GM19025 (cell line): ENCODE data around the gene IL1RN.
"Not testable (repeated sequence)": the region's sequence is repeated elsewhere in the genome, so short reads cannot be mapped to it uniquely, and the experiment has no call there.

Experiments used
- ATAC-seq: cut with Tn5 transposase; IDR thresholded peaks from one replicate; pipeline ENCODE4 v1.9.1; 2021; ENCODE audit warnings: mild to moderate bottlenecking, low read depth, moderate library complexity; ENCODE audit not compliant: unreplicated experiment

Gene IL1RN, protein sequence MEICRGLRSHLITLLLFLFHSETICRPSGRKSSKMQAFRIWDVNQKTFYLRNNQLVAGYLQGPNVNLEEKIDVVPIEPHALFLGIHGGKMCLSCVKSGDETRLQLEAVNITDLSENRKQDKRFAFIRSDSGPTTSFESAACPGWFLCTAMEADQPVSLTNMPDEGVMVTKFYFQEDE

DNA sequence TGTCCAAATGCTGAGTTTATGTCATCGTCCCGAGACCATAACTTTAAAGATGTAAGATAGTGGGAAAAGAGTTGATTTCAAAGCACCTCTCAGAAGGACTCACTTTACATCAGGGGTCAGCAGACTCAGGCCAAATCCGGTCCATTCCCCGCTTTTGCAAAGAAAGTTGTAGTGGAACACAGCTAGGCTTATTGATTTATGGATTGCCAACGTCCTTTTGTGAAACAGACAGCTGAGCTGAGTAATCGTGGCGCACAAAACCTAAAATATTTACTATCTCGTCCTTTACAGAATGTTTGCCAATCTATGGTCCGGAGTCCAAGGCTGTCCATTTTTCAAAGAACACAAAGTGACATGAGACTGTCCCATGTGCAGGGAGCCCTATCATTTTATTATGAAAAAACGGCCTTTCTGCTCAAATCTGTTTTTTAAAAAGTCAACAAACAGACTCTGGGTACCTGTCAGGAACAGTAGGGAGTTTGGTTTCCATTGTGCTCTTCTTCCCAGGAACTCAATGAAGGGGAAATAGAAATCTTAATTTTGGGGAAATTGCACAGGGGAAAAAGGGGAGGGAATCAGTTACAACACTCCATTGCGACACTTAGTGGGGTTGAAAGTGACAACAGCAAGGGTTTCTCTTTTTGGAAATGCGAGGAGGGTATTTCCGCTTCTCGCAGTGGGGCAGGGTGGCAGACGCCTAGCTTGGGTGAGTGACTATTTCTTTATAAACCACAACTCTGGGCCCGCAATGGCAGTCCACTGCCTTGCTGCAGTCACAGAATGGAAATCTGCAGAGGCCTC is at the start of gene IL1RN:
Gene IL1RN, plus strand, starts transcription at position 754 of the 801 bp plus-strand sequence. Its CDS starts 27 bp downstream, at position 781.
- no peak for ATAC-seq

DNA sequence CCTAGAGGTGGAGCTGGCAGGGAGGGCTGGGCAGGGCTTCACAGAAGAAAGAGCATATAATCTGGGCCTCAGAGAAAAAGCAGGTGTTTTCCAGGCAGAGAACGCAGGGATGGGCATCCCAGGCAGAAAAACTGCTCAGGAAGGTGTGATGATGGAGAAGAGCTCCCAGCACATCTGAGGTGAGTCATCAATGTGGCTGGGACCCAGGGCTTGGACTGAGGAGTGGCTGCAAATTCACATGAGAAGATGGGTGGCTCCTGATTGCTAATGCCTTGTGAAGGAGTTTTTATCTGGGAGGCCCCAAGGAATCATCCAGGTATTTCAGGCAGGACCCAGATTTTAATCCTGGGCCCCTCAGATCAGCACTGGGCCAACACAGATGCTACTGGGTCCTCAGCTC is 49.5 kb upstream of the IL1RN start:
- no peak for ATAC-seq

- no peak for ATAC-seq
These were observed 49.0 kb upstream of the IL1RN start for GRCh38 chr2:113078350-113078839.

DNA sequence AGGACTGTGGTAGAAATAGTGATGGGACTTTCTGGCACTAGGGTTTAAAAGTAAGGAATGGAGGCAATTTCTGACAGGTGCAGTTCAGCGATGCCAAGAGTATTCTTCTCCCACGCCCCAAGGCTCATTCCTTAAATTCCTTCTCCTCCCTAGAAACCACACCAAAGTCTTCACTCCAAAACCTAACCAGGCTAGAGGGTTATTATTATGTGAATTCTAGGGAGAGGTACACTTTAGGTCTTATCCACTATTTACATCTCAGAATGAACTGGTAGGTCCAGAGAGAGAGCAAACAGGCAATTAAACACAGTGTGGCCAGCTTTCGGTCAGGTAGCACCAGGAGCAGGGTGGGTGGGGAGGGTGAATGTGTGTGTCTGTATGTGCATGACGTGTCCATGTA is 48.3 kb upstream of the IL1RN start:
- no peak for ATAC-seq

DNA sequence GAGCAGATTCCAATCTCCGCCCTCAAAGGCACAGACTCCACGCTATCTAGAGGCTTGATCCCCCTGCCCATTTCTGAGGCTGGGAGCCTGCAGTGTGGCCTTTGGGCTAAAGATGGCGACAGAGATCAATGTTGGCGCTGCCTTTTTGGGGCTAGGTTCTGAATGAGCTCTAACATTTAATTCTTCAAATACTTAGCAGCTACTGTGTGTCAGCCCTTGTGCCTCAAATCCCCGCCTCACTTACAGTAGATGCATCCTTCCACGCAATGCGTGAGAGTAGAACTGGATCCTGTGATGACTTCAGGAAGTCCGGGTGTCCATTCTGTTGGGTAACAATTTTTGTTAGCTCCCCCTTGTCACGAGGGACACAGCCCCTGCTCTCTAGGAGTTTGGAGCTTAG is 47.3 kb upstream of the IL1RN start:
- ATAC-seq: no peak

DNA sequence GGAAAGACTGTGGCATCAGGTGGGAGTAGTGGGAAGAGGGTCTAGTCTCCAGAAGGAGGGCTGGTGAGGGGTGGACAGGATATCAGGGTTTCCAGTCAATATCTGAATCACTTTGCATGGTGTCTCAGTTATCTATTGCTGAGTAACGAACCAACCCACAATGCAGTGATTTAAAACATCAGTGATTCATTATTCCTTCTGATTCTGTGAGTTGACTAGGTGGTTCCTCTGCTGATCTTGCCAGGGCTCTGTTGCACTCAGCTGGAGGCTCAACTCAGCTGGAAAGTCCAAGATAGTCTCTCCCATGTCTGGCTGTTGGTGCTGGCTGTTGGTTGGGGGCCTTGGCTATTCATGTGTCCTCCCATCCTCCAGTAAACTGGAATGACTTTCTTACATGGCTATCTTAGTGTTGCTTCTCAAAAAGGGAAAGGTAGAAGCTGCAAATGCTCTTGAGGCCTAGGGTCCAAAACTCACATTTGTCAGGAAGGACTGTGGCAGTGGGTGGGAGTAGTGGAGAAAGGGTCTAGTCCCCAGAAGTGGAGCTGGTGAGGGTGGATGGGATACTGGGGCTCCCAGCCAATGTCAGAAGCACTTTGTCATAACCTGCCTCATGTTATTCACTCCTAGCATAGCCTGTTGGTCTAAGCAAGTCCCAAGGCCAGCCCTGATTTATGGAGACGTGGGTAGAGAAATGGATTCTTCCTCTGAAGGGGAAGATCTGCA is 45.7 kb upstream of the IL1RN start:
- no peak for ATAC-seq

GRCh38 chr2:113083296-113083695 is 44.1 kb upstream of the IL1RN start:
- ATAC-seq: no peak

GRCh38 chr2:113084249-113085000 is 43.0 kb upstream of the IL1RN start:
- no peak for ATAC-seq

- ATAC-seq: no peak
These were observed 41.9 kb upstream of the IL1RN start for GRCh38 chr2:113085542-113085941.

DNA sequence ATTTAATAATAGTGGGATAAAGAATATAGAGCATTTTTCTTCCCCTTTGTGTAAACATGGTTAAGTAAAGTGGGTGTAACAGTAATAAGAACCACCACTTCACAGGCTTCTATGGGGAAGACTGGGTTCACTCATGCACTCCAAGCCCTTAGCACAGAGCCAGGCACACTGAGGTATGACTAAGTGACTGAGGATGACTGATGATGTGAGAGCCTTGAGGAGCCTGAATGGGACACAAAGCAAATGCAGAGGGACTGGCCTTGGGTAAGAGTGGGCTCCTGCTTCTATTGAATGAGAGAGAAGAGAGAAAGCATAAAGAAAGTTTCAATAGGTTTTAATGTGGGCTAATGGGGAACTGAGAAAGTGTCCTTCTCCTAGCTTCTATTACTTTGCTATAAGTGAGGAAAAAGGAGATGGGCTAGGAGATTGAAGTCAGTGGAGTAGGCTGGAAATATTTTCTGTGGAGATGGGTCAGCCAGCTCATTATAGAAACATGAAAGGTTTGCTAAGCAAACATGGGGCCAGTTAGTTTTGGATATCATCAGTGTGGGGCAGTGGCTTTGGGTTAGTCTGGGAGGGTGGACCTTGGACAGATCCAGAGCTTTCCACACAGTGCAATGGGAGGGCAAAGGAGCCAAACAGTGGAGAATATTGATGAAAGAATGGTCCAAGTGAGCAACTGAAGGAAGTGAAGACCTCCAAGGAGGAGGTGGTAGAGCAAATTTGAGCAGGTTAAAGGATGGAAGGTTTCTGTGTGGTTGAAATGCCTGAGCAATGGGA is 39.0 kb upstream of the IL1RN start:
- ATAC-seq: no peak

DNA sequence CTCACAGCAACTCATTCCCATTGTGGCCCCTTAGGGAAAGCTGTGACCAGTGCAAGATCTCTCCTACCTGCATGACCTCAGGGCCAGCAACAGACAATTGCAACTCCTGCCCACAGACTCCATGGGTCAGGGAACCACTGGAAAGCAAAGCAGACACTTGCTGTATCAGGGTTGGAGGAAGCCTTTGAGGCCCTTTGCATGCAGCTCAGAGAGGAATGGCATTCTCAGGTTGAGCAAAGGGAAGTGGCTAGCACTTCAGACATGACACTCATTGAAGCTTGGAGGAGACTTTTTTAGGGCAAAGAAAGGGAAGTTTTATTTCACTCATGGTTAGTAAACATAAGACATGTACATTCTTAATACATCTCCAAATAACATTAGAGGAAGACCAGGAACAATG is 37.5 kb upstream of the IL1RN start:
- ATAC-seq: no peak

GRCh38 chr2:113091231-113091896 is 36.0 kb upstream of the IL1RN start:
- no peak for ATAC-seq

DNA sequence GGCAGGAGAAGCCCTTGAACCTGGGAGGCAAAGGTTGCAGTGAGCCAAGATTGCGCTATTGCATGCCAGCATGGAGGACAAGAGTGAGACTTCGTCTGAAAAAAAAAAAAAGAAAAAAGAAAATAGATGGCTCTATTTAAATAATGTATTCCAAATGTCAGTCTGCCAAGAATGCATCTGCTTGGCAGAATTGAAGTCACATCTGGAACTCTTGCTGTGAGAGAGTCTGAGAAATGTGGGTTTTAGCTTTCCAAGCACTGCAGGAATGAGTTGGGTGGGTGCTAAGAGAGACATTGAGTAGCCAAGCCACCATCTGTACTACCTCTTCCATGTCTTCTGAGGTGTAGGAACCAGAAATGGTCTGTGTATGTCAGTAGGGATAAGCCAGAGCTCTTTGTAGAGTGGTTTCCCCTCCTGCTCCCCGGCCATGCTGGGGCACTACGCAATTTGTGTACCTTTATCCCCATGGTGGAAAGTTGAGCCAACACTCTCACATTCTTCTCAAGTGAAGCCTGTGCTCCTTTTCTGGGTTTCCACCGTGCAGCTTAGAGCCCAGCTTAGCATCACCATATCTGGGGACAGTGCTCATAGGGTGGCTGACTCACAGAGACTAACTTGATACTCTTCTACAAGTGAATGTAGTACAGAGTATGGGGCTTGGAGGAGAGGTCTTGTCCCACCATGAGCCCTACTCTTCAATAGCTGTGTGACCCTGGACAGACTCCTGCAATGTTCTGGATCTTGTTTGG is 34.4 kb upstream of the IL1RN start:
- ATAC-seq: no peak

DNA sequence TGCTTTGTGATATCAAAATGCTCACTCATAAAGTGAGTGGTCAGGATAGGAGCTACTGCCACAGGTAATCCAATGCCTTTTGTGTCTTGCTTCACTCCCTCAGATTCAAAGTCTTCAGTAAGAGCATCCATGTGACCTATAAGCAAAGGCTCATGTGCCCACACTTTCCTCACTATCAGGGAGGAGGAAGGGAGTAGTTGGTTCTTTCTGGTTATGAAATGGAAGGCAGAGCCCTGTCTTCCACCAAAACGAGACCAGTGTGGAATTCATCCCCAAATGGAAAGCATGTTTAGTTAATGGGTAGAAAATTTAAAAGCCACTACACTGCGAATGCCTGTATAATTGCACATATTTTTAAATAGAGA is 33.8 kb upstream of the IL1RN start:
- no peak for ATAC-seq

DNA sequence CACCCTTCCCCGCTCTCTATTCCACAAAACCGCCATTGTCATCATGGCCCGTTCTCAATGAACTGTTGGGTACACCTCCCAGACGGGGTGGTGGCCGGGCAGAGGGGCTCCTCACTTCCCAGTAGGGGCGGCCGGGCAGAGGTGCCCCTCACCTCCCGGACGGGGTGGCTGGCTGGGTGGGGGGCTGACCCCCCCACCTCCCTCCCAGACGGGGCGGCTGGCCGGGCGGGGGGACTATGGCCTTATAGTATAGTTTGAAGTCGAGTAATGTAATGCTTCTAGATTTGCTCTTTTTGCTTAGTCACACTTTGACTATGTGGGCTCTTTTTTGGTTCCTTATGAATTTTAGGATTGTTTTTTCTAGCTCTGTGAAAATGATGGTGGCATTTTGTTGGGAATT is 31.1 kb upstream of the IL1RN start:
- not testable (repeated sequence) for ATAC-seq

DNA sequence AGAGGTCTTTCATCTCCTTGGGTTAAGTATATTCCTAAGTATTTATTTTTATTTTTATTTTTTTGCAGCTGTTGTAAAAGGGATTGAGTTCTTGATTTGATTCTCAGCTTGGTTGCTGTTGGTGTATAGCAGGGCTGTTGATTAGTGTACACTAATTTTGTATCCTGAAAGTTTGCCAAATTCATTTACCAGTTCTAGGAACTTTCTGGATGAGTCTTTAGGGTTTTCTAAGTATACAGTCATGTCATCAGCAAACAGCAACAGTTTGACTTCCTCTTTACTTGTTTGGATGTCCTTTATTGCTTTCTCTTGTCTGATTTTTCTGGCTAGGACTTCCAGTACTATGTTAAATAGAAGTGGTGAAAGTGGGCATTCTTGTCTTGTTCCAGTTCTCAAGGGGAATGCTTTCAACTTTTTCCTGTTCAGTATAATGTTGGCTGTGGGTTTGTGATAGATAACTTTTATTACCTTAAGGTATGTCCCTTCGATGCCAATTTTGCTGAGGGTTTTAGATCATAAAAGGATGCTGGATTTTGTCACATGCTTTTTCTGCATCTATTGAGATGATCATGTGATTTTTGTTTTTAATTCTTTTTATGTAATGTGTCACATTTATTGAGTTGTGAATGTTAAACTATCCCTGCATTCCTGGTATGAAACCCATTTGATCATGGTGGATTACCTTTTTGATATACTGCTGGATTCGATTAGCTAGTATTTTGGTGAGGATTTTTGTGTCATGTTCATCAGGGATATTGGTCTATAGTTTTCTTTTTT is 30.4 kb upstream of the IL1RN start:
- not testable (repeated sequence) for ATAC-seq

DNA sequence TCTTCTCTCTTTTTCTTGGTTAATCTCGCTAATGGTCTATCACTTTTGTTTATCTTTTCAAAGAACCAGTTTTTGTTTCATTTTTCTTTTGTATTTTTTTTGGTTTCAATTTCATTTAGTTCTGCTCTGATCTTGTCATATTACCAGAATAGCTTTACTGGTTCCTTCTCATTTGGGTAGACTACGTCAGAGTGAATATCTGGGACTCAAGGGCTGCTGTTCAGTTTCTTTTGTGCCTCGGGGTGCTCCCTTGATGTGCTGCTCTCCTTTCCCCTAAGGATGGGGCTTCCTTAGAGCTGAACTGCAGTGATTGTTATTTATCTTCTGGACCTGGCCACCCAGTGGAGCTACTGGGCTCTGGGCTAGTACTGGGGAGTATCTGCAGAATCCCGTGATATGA is 29.4 kb upstream of the IL1RN start:
- ATAC-seq: no peak

GRCh38 chr2:113098532-113098931 is 28.9 kb upstream of the IL1RN start:
- ATAC-seq: no peak
